GM19351 (cell line): Measurements from ENCODE around the gene C1orf74.

Experiments
- ATAC-seq: cut with Tn5 transposase; IDR thresholded peaks from one replicate; pipeline ENCODE4 v1.9.1; 2021; ENCODE audit warnings: mild to moderate bottlenecking, moderate library complexity; ENCODE audit not compliant: unreplicated experiment

Gene C1orf74

DNA sequence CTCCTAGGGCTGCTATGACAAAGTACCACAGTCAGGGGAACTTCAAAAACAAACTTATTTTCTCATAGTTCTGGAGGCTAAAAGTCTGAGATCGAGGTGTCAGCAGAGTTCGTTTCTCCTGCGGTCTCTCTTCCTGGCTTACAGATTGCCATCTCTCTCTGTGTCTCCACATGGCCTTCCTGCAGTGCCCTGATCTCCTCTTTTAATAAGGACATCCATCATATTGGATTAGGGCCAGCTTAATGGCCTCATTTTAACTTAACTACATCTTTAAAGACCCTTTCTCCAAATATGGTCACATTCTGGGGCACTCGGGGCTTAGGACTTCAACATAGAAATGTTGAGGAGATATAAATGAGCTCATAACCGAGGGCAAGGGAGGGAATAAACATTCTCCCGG lies 12.2 kb downstream of the C1orf74 start:
- no peak for ATAC-seq

GRCh38 chr1:209770636-209771415 lies 13.5 kb downstream of the C1orf74 start:
- no peak for ATAC-seq

GRCh38 chr1:209769971-209770370 lies 14.4 kb downstream of the C1orf74 start:
- no peak for ATAC-seq

- peak; percentile 68 for ATAC-seq
Observed at GRCh38 chr1:209769171-209769904, 15.0 kb downstream of the C1orf74 start.

GRCh38 chr1:209768354-209768774 lies 16.0 kb downstream of the C1orf74 start:
- peak; percentile 86 for ATAC-seq

DNA sequence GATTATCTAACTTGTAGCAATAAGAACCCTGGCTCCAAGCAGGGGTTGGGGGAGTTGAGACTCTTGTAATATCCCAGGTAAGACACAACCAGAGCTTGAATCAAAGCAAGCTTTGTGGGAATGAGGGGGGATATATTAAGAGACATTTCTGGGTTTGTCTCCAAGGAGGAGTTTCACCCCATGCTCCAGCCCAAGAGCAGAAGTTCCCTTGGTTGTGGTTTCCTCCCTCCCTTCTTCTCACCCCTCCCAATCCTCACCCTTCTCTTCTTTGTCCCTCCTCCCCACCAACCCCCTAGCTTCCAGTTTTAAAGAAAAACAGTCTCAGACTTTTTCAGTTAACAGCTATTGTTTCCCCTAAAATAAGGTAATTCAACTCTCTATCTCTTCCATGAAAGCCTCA lies 16.7 kb downstream of the C1orf74 start:
- no peak for ATAC-seq

- ATAC-seq: no peak
Observed at GRCh38 chr1:209767096-209767495, 17.3 kb downstream of the C1orf74 start.

DNA sequence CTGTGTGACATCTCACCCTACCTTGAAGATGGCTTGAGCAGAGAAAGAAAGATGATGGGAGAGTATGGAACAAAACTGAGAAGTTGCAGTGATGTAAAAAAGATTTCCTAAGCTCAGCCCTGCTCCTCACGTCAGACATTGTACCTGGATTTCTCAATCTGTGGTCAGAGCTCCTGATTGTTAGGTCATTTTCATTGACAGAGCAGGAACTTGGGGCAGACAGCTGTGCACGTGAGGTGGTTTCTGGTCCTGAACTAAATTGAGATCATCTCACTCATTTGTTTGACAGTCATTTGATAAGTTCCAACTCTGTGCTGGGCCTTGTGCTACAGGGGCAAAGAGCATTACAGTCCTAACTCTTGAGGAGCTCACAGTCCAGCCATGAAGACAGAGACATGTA lies 18.3 kb downstream of the C1orf74 start:
- ATAC-seq: no peak

- ATAC-seq: no peak
Observed at GRCh38 chr1:209761011-209761635, 23.2 kb downstream of the C1orf74 start.

DNA sequence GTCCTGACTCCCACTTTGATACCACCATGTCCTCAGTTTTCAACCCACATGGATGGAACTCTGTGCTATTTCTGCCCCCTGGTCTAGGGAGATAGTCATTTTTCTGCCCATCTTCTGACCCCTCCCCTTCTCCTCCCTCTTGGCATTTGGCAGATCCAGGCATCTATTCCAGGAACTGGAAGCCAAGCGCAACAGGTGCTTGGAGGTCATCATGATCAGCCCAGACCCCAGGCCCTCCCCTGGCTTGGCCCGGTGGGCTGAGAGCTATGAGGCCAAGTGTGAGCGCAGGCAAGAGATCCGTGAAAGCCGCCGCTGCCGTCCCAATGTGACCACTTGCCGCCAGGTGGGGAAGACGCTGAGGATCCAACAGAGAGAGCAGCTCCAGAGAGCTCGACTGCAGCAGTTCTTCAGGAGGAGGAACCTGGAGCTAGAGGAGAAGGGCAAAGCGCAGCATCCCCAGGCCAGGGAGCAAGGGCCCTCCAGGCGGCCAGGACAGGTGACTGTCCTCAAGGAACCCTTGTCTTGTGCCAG lies 24.5 kb downstream of the C1orf74 start:
- no peak for ATAC-seq

GRCh38 chr1:209758400-209758799 lies 26.0 kb downstream of the C1orf74 start:
- ATAC-seq: no peak

- peak; percentile 28 for ATAC-seq
Observed at GRCh38 chr1:209756615-209757445, 27.5 kb downstream of the C1orf74 start.

GRCh38 chr1:209755926-209756614 lies 28.3 kb downstream of the C1orf74 start, which contains the start of gene TRAF3IP3:
Gene TRAF3IP3 (plus strand): TSS chr1:209756053. CDS start chr1:209760040, 3,987 bp downstream.
- ATAC-seq: peak; percentile 74

DNA sequence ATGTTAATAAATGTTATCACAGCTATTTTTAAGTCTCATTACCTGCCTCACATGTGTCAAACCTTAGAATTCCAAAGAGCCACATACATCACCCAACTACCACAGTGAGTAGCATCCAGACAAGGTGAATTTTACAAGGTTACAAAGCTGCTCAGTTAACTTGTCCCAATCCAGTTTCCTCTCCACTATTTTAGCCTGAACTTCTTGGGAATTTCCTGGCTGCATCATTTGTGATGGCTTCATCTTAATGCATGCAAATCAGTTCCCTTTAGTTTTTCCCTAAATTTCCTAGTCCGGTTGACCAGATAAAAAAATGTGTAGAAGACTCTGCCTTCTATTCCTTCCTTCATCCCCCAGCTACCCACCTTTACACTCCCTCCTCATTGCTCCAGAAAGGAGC lies 29.1 kb downstream of the C1orf74 start:
- ATAC-seq: no peak

DNA sequence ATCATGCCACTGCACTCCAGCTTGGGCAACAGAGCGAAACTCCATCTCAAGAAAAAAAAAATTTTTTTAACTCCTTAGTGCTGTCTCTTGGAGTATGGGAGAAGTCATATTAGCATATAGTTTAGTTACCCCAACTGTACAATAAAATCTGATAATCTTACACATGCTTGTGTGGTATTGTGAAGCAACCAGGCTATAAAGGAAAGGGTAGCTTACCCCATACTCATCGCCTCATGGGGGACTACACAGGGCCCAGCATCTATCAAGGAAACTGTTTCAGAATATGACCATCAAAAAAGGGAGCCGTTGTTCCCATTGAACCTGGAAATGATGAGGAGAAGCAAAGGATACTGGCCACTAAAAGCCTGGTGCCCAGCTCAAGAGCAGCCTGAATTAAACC lies 31.5 kb downstream of the C1orf74 start:
- no peak for ATAC-seq

GRCh38 chr1:209751627-209752231 lies 32.6 kb downstream of the C1orf74 start:
- ATAC-seq: peak; percentile 47

GRCh38 chr1:209749670-209750323 lies 34.6 kb downstream of the C1orf74 start:
- ATAC-seq: no peak

DNA sequence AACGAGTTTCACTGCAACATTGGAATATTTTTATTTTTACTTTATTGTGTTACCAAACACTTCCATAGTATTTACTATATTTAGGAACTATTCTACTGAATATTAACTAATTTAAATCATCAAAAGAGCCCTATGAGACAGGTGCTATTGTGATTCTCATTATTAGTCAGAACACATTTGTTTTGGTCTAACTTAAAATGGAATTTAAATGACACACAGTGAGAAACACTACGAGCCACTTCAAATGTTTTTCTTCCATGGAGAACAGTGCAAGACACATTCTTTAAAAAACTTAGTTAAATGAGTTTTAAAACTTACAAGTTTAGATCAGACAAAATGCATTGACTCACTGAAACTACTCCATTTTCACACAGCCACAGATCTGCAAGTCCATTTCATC lies 35.2 kb downstream of the C1orf74 start:
- ATAC-seq: no peak

- ATAC-seq: no peak
Observed at GRCh38 chr1:209748620-209749019, 35.7 kb downstream of the C1orf74 start.
